Fibroblast of peridontal ligament (primary cell): Measurements from ENCODE around the gene TCF7.

ENCODE experiments used
- DNase-seq: peaks from one replicate; pipeline ENCODE4 v3.0.0-alpha.2; 2010; ENCODE audit errors: extremely low read depth

Gene TCF7

DNA sequence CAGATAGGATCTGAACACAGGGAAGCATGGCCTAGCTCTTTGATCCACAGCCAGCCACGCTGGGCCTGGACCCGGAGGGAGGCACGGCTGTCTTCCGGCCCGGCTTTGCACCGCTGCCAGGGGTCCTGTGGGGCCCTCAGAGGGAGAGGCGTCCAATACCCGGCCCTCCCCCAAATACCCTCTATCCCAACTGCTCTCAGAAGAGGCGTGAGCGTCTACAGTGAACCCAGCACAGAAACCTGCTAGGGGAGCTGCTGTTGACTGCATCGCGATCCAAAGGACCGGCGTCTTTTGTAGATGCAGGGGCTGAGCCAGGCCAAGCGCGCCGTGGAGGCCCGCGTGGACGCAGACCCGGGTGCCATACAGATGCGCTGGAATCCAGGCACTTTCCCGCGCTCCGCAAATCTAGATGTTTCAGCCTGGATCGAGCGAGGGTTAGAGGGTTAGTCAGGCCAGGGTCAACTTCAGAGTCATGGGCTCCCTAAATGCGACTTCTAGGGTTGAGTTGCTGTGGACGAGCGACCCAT, 1.1 kb upstream of the TCF7 start:
- DNase-seq, result no peak

DNA sequence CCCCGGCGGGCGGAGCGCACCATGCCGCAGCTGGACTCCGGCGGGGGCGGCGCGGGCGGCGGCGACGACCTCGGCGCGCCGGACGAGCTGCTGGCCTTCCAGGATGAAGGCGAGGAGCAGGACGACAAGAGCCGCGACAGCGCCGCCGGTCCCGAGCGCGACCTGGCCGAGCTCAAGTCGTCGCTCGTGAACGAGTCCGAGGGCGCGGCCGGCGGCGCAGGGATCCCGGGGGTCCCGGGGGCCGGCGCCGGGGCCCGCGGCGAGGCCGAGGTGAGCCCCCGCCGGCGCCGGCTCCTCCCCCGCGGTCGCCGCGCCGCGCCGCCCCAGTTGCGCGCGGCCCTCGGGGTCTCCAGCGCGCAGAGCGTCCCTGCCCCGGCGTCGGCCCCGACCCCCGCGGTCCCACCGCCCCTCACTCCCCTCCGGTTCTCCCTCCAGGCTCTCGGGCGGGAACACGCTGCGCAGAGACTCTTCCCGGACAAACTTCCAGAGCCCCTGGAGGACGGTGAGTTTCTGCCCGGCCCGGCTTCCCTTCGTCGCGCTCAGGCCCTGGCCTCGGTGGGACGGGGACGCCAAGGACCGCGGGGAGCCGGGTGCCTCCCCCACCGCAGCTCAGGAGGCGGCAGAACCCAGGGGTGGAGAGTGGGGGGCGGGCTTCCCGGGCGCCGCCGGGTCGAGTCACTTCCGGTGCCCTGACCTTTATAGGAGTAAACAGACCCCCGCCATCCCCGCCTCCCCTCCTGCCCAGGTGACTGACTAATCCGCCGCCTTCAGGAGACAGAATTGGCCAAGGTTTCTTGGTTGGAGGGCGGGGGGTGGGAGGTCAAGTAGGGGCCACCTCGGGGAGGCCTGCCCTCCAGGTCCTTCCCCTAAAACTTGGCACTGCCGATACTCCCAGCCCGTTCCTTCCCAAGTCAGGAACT, 665 bp downstream of the TCF7 start:
- no peak for DNase-seq

DNA sequence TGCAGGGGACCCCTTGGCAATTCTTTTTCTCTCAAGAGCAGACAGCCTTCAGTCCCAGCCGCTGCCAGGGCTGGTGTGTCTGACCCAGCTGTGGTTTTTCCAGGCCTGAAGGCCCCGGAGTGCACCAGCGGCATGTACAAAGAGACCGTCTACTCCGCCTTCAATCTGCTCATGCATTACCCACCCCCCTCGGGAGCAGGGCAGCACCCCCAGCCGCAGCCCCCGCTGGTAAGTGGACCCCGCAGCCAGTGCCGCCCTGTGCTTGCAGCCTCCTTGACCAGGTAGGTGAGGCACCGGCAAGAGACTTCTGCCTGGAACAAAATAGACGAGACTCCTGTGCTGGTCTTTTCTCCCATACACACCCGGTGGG, 1.3 kb downstream of the TCF7 start:
- DNase-seq, result no peak

DNA sequence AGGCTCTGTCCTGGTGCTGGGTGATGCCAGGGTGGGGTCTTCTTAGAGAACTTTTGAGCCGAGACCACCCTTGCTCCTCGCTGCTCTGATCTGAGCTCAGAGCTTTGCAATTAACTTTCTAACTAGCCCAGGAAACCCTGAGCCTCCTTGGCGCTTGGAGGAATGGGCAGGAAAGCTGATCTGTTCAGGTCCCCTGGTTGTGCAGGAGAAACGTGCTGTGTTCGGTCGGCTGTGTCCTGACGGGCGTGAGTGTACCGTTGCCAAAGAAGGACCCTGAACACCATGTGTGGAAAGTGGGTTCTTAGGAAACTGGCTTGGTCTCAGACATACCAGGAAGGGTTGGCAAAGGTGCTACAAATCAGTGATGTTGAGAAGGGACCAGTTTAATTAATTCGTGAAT, 1.8 kb downstream of the TCF7 start:
- no peak for DNase-seq

DNA sequence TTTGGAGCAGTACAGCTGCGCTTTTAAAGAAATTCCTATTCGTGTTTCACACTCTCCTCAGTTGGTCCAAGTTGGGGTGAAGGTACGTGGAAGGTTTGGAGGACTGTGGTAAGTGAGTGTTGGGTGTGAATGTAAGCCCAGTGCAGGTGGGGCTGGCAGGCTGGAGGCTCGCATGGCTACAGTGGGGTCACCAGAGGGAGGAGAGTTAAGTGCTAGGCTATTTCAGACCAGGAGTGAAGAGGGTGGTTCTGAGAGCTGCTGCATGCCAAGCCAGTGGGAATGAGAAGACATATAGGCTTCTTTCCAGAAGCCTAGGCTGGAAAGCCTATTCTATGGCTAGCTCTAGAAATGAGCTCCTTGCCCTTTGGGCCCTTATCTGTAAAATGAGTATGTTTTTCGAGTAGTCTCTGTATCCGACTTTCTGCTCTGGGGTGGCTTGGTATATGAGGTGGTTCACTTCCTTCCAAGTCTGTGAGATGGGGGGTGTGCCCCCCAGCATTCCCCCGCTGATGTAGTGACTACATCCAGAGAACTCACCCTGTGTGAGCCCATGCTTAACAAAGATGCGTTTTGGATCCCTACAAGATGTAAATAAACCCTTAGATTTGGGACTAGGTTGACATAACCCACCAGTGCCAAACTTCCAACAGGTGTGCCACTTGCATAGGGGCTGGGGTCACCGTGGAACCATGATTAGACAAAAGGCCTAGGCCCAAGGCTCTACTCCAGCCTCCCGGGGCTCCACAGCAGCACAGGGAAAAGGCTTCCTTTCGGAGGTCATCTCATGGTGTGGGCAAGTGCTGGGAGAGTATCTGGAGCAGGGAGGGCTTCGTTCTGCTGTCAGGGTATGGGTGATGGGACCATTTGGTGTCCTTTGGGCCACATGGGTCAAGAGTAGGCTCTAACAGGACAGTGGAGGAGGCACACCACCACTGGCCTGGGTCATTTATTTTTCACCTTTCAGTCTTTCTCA, 2.6 kb downstream of the TCF7 start:
- DNase-seq, result no peak

DNA sequence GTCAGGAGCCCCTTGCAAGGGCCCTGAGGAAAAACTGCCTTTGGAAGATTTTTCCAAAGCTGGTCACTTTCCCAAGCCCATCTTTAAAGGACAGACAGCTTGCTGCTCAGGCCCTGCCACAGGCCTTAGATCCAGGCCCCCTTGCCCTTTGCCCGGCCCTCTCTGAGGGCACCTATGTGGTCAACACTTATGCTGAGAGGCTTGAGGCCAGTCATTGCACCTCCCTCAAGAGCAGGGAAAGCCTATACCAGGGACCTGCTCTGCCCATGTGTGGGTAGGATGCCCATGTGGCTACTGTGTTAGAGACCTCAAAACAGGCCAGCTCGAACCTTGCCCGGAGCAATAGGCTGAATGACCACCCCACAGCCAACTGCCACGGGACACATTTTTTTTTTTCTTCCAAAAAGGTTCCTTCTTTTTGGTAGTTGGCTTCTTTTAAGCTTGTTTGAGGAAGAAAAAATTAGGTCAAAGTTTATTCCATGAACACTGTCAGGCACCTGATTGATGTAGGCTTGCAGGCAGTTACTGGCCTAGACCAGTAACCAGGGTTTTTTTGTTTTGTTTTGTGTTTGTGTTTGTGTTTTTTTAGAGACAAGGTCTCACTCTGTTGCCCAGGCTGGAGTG, 3.8 kb downstream of the TCF7 start:
- no peak for DNase-seq

DNA sequence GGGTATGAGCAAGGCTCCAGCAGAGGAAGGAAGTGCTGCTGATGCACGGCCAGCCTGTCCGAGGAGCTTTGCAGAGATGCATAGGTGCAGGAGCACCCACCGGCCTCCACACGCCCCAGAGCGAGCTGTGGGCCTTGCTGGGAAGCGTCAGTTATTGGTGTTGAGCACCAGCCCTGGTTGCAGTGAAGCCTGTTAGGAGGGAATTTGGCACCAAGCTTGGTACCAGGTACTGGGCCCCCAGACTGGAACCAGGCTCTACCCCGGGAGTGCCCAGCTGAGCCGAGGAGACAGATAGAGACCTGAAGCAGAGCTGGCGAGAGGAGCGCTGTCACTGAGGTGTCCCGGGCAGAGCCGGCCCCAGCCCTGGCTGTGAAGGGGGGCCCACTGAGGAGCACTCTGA, 5.2 kb downstream of the TCF7 start:
- DNase-seq, result no peak

DNA sequence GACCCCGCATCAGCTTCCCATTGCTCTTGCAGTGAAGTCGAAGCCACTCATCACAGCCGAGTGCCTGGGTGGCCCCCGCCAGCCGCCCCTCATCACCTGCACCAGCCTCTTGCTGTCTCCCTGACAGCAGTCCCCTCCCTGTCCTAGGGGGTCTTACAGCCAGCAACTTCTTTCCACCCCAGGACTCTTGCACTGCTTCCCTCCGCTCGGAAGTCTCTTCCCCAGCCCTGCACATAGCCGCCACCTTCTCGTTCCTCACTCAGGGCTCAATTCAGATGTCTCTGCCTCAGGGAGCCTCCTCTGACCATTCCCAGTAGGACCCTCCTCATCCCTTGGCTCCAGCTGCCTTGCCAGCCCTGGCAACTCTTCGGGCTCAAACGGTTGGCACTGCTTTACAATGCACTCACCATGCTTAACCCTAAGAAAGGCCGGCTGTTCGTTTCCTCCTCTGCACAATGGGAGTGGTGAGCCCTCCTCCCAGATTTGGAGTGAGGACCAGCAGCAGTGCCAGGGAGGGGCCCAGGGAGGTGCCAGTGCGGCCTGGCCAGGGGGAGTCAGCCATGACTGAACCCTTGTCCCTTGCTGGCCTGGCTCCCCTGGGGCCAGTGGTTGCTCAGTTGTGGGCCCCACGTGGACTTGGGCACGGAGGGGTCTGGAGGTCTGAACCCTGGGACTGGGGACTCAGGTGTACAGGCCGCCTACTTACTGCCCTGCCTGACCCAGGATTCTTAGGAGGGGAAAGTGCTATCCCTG, 6.1 kb downstream of the TCF7 start:
- no peak for DNase-seq

DNA sequence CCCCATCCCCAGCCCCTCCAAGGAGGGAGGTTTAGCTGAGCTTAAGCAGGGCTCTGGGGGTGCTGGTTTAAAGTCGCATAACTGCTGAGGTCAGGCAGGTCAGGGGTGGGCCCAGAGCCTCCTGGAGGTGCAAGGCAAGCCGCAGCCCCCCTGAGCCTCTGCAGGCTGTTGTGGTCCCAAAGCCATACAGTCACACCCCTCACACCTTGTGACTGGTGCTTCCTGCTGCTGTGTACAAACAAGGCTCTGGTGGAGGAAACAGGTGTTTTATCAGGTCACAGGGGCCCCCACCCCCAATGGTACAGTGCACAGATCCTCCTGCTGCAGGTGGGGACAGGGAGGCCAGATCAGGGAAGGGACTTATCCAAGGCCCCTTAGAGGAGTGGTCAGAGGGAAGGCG, 8.0 kb downstream of the TCF7 start:
- no peak for DNase-seq

DNA sequence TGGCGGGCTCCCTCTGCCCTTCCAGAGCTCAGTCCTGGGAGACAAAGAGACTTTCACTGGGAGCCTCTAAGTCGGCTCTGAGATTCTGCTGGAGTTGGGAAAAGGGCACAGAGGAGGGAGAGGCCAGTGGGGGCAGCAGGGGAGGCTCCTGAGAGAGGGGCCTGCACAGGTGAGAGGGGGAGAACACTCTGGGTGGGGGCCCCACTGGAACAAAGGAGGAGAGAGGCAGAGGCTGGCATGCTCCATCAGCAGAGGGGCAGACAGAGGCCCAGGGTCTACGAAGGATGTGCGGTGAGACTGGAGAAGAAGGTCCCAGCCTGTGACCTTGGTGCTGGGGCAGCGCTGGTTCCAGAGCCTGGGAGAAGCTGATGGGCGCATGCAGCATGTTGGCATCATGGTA, 8.9 kb downstream of the TCF7 start:
- DNase-seq, result no peak

DNA sequence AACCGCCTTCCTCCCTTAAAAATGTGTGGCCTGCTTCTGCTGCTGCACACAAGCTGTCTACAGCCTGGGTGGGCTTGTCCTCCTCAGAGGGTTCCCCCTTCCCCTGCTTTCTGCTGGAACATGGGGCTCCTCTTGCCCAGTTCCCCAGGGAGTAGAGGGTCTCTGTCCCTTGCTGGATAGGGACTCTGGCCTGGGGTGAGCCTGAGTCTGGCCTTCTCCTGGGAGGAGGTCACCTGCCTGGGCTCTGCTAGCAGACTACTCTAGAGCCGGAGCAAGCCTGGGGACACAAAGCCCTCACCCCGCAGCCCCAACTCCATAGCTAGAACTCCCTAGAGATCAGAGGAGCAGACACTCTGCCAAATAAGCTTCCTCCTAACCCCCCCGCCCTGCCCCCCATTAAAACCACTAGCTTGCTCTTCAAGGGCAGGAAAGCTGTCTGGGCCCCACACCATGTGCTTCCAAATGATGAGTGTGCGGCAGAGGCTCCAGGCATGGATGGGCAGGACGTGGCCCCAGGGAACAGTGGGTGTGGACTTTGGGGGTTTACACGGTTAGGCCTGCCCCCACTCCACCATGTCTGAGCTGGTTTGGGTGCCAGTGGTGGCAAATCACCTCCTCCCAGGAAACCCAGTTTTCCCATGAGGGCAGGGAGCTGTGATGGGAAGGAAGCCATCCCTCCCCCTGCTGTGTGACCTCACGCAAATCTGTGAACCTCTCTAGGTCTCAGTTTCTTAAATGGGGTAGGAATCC, 10.0 kb downstream of the TCF7 start:
- DNase-seq, result peak; percentile 76

DNA sequence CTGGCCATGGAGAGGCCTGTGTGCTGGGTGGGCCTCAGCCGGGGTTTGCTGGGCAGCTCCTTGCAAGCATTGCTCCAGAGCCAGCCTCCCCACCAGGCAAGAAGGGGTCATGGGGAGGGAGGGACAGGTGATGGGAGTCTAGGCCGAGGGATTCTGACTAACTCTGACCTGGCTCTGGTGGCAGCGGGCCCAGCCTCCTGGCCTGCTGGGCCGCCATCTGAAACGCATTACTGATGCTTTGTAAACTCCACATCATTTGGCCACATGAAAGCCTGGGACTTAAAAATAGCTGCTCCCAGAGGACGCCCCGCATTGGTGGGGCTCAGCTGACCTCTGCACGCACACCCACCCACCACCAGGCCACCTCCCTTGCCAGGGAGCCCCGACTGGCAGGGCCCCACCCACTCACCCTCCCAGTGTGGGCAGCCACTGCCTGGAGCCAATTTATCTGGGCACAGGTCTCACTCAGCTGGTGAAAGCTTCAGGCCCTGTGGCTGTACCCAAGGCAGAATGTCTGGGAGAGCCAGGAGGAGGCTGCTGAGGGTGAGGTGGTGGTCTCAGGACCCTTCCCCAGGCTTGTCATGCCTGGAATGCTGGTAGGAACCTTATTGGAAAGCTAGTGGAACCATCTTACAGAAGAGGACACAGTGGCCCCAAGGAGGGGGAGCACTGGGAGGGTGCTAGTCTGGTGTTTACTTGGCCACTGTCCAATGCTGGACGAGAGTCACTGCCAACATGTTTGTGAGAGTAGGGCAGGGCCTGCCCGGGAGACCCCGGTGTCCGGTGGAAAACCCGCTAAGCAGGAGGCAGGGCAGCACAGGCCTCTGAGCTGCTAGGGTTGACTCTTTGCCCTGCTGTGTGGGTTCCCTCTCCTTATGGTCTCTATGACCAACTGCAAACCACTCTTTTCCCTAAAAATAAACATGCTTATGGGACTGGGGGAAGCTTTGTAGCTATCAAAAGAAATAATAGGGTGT, 10.8 kb downstream of the TCF7 start:
- DNase-seq, result peak; percentile 96

DNA sequence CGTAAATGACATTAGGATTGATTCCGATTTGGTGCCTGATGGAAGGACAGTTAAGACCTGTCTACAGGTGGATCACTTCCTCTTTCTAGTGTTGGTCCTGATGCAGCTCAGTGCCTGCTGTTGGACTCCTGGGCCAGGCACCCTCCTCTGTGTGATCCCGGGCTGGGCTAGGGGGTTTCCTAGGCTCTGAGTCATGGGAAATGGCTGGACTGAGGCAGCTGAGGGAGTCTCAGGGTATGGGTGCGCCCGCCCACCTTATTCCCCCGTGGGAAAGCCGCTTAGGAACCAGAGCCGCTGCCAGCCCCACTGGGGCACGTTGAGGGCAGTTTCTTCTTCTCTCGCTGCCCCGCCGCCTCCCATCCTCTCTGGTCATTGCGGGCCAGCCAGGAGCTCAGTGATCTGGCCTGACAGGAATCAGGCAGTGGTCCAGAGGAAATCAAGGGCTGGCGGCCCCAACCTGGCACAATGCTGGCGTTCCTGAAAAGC, 12.9 kb downstream of the TCF7 start:
- DNase-seq, result peak; percentile 35

DNA sequence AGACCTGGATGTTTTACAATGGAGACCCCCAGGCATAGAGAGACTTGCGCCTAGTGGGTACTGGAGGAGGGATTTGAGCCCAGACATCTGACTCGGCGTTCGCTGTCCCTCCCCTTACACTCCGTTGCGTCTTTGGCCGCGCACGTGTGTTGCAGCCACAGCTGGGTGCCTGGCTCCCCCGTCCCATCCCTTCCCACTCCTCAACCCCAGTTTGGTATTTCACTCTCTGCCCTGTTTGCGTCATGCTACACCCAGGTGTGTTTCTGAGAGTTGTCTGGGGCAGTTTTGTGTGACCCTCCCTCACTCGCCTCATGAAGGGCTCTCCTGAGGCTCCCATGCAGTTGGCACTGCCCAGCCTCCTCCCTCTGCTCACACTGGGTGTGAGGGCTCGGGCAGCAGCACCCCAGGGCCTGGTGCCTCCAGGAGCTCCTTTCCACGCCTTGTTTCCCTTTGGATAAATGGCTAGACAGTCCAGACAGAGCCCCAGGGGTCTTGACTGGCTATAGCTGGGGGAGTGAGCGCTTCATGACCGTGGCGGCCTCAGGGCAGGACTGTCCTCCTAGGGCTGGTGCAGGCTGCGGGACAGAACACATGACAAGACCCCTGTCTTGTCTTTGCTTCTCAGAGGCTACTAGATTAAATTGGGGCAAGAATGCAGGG, 13.6 kb downstream of the TCF7 start:
- DNase-seq, result no peak

DNA sequence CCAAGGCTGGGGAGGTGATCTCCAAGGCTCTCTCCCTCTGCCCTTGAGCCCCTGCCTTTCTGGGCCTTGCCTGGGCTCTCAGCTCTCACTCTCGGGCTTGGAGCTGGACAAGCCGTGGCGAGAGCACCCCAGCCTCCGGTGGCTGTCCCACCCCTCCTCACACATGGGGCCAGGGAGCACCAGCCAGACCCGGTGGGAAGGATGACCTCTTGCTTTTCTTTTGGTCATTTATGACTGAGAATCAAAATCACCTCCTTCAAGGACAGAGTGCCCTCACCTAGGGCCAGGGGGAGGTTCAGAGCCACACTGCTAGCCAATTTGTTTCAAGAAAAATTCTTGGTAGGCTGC, 14.1 kb downstream of the TCF7 start:
- DNase-seq, result no peak

DNA sequence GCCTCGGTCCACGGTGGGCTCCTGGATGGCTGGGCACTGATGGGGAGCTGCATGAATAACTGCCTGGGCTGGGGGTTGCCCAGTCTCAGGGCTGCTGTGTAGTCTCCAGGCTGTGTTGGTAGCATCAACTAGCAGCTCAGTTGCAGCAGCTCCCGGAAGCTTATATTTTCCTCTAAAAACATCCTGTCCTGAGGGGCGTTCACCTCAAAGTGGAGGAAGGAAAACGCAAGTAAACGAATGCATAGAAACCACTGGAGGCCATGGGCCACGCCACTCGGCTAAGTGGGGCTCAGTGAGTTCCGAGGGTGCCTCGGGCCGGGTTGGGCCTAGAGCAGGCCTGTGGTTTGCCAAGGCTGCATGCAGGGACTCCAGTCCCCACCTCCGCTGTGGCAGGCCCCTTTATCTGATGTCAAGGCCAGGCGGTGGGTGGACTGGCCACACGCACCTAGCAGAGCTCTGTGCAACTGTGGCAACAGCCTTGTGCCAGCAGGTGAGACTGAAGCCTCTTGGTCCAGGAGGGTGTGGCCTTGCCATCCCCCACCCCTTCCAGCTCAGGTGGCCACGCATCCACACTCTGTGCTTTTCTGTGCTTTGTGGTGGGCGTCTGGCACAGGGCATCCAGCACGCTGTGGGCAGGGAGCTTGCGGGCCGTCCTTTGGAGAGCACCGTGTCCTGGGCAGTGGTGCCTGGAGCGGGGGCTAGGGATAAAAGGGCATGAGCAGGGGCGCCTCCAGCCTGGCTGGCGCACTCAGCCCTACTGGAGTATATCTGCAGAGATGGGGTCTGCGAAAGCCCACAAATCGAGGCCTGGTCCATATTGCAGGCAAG, 15.1 kb downstream of the TCF7 start:
- DNase-seq, result no peak

DNA sequence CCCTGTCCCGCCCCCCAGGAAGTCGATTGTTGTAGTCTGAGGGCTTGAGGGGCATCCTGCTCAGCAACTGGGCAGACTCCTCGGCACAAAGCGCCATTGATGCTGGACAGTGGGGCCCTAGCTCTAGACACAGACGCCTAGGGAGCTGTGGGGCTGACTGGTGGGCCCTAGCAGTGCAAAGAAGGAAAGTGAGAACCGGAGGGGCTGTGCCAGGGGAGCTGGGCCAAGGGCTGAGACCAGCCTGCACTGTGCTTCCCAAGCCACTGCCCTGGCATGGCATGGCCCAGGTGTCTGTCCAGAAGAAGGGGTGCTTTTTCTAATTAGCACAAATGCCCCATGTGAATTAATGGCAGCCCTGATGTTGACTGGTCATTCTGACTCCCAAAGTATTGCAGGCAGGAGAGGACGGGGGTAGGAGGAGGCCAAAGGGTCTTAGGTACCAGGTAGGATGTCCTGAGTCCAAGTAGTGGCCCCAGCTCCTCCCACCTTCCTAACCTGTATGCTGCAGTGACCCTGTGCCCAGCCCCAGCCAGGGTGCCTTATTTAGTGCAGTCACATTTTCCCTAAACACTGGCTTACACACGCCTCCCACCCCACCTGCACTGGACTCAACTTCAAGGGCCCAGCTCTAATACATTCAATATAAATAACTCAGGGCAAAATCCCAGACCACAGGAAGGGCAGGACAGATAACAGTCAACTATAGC, 15.9 kb downstream of the TCF7 start:
- DNase-seq, result no peak
